H1 (cell line): Measurements from ENCODE around the gene UNC93A. TPM values are rescaled to one million over a fixed set of nuclear protein-coding genes. Genes with fewer than 3 reads are reported as not detected.

Experiments used
- CTCF ChIA-PET: fragments of 300-600 bp; sonication (Branson Sonifier 250); formaldehyde crosslinking; loops from one replicate; lab custom pipeline; 2021; ENCODE audit not compliant: partially characterized antibody; lab: Charles Lee
- POLR2A ChIA-PET: fragments of 300-600 bp; sonication (Branson Sonifier 250); formaldehyde crosslinking; loops from one replicate; lab custom pipeline; 2021; ENCODE audit warnings: inconsistent platforms; ENCODE audit not compliant: partially characterized antibody; lab: Charles Lee
- DNase-seq, 2 experiments: peaks; one replicate each; pipeline versions ENCODE4 v3.0.0 to v3.0.0-alpha.2; 2010 to 2022; ENCODE audit warnings: low spot score in 2 of 2, low read depth in 1 of 2, mixed read lengths in 1 of 2
- FAIRE-seq: peaks from 2 replicates; lab custom pipeline; 2011; peaks lifted over from hg19 to GRCh38; lab: Jason Lieb, UNC
- H2AFZ ChIP-seq: 2 replicates; pipeline ENCODE4 v1.8.1; 2012; ENCODE audit warnings: low read length, inconsistent platforms
- H2AK5ac ChIP-seq: 2 replicates; pipeline ENCODE4 v1.6.1; 2013; ENCODE audit warnings: low read depth, low read length
- H2BK120ac ChIP-seq: replicated peaks from 2 replicates; pipeline ENCODE3; 2013; ENCODE audit warnings: low read depth, low read length, inconsistent platforms
- H2BK12ac ChIP-seq: 2 replicates; pipeline ENCODE4 v1.6.1; 2013; ENCODE audit warnings: low read depth, low read length
- H2BK15ac ChIP-seq: 2 replicates; pipeline ENCODE4 v1.6.1; 2013; ENCODE audit warnings: low read length
- H2BK20ac ChIP-seq: 2 replicates; pipeline ENCODE4 v1.6.1; 2013; ENCODE audit warnings: low read length
- H2BK5ac ChIP-seq: 2 replicates; pipeline ENCODE4 v1.6.1; 2013; ENCODE audit warnings: low read depth, low read length
- H3K14ac ChIP-seq: 2 replicates; pipeline ENCODE4 v1.6.1; 2013; ENCODE audit warnings: inconsistent platforms; ENCODE audit not compliant: insufficient read length
- H3K18ac ChIP-seq: 2 replicates; pipeline ENCODE4 v1.6.1; 2013; ENCODE audit warnings: low read length; ENCODE audit errors: extremely low read depth
- H3K23ac ChIP-seq: 2 replicates; pipeline ENCODE4 v1.6.1; 2013; ENCODE audit warnings: inconsistent platforms; ENCODE audit not compliant: insufficient read length
- H3K23me2 ChIP-seq: 2 replicates; pipeline ENCODE4 v1.6.1; 2013; ENCODE audit warnings: low read depth, low read length
- H3K27ac ChIP-seq: 2 replicates; pipeline ENCODE4 v1.6.1; 2011; ENCODE audit warnings: low read depth, low read length, inconsistent platforms
- H3K27me3 ChIP-seq, 4 experiments: replicated peaks in 1 of 4; 1 replicate in 1 of 4; 2 replicates in 3 of 4; pipeline versions ENCODE4 v1.6.1 to v1.8.1; 2011 to 2013; ENCODE audit warnings: low read length in 3 of 4, mild to moderate bottlenecking in 3 of 4, inconsistent platforms in 2 of 4, mixed read lengths in 2 of 4, moderate library complexity in 1 of 4; ENCODE audit not compliant: control insufficient read depth in 3 of 4, insufficient read depth in 3 of 4; ENCODE audit errors: extremely low read depth in 1 of 4
- H3K36me3 ChIP-seq, 4 experiments: 2 replicates each; pipeline versions ENCODE4 v1.6.1 to v1.8.1; 2011 to 2013; ENCODE audit warnings: mild to moderate bottlenecking in 4 of 4, low read length in 3 of 4, moderate library complexity in 2 of 4, control low read depth in 1 of 4, inconsistent platforms in 1 of 4; ENCODE audit not compliant: insufficient read depth in 4 of 4, control insufficient read depth in 2 of 4
- H3K4ac ChIP-seq: replicated peaks from 2 replicates; pipeline ENCODE3; 2013; ENCODE audit warnings: low read length, low read depth, mixed read lengths, inconsistent platforms; ENCODE audit not compliant: insufficient read length
- H3K4me1 ChIP-seq, 4 experiments: replicated peaks in 1 of 4; 1 replicate in 1 of 4; 2 replicates in 3 of 4; pipeline versions ENCODE4 v1.6.1 to v1.8.1; 2011 to 2013; ENCODE audit warnings: low read length in 3 of 4, inconsistent platforms in 2 of 4, mixed read lengths in 1 of 4; ENCODE audit not compliant: insufficient read depth in 4 of 4, control insufficient read depth in 3 of 4
- H3K4me2 ChIP-seq, 2 experiments: 2 replicates each; pipeline versions ENCODE4 v1.6.1 to v1.8.1; 2011 to 2013; ENCODE audit warnings: low read depth in 2 of 2, low read length in 2 of 2, control low read depth in 1 of 2, inconsistent platforms in 1 of 2, mild to moderate bottlenecking in 1 of 2; ENCODE audit not compliant: insufficient read depth in 1 of 2
- H3K4me3 ChIP-seq, 4 experiments: fragments of 200-600, 300-600 bp in 1 of 4; sonication (generic), shearing (Covaris generic), sonication (Bioruptor Twin) in 1 of 4; 2 replicates each; pipeline versions ENCODE4 v1.5.1 to v1.8.1; 2011 to 2016; ENCODE audit warnings: low read length in 4 of 4, low read depth in 3 of 4, control low read depth in 2 of 4, inconsistent platforms in 2 of 4, mild to moderate bottlenecking in 2 of 4, mixed read lengths in 1 of 4, moderate library complexity in 1 of 4; ENCODE audit not compliant: insufficient read depth in 2 of 4; ENCODE audit errors: extremely low read depth in 1 of 4
- H3K56ac ChIP-seq: replicated peaks from 2 replicates; pipeline ENCODE3; 2013; ENCODE audit warnings: low read depth, mild to moderate bottlenecking, mixed read lengths, low read length, inconsistent platforms; ENCODE audit not compliant: insufficient read length
- H3K79me1 ChIP-seq: 2 replicates; pipeline ENCODE4 v1.6.1; 2013; ENCODE audit warnings: low read depth, low read length, control low read depth
- H3K79me2 ChIP-seq, 2 experiments: 2 replicates each; pipeline versions ENCODE4 v1.6.1 to v1.8.1; 2012 to 2013; ENCODE audit warnings: low read length in 2 of 2, mild to moderate bottlenecking in 2 of 2, inconsistent platforms in 1 of 2; ENCODE audit not compliant: insufficient read depth in 2 of 2, control insufficient read depth in 1 of 2
- H3K9ac ChIP-seq, 4 experiments: replicated peaks in 1 of 4; 1 replicate in 1 of 4; 2 replicates in 3 of 4; pipeline versions ENCODE4 v1.6.1 to v1.8.1; 2011 to 2013; ENCODE audit warnings: low read depth in 3 of 4, low read length in 3 of 4, control low read depth in 2 of 4, mild to moderate bottlenecking in 2 of 4, moderate library complexity in 2 of 4, inconsistent platforms in 1 of 4; ENCODE audit errors: extremely low read depth in 1 of 4
- H3K9me3 ChIP-seq, 2 experiments: 2 replicates each; pipeline versions ENCODE4 v1.6.1 to v1.8.1; 2012 to 2013; ENCODE audit warnings: mild to moderate bottlenecking in 2 of 2, moderate library complexity in 2 of 2, control low read depth in 1 of 2, inconsistent platforms in 1 of 2, low read depth in 1 of 2, low read length in 1 of 2, mixed read lengths in 1 of 2; ENCODE audit not compliant: insufficient read depth in 2 of 2
- H4K20me1 ChIP-seq, 2 experiments: replicated peaks in 1 of 2; 2 replicates each; pipeline versions ENCODE3 to v1.8.1; 2011 to 2013; ENCODE audit warnings: inconsistent platforms in 2 of 2, low read length in 2 of 2, mild to moderate bottlenecking in 1 of 2; ENCODE audit not compliant: insufficient read depth in 2 of 2, control insufficient read depth in 1 of 2
- H4K5ac ChIP-seq: 2 replicates; pipeline ENCODE4 v1.6.1; 2013; ENCODE audit warnings: low read length, low read depth, mixed read lengths, inconsistent platforms; ENCODE audit not compliant: insufficient read length
- H4K8ac ChIP-seq: 2 replicates; pipeline ENCODE4 v1.8.0; 2013; ENCODE audit warnings: mild to moderate bottlenecking, moderate library complexity, low read length, inconsistent platforms; ENCODE audit not compliant: insufficient read depth; ENCODE audit errors: extremely low read depth
- H4K91ac ChIP-seq: replicated peaks from 2 replicates; pipeline ENCODE3; 2013; ENCODE audit warnings: low read length, mixed read lengths, inconsistent platforms; ENCODE audit not compliant: insufficient read length
- CBX5 ChIP-seq: fragments of 300-800, 300-1000 bp; sonication (generic); IDR thresholded peaks from 2 replicates; pipeline ENCODE4 v1.7.1; 2016; ENCODE audit warnings: antibody characterized with exemption, low read length, low read depth
- CHD2 ChIP-seq: IDR thresholded peaks from 2 replicates; pipeline ENCODE4 v1.6.1; 2012; ENCODE audit warnings: low read length, improper control_type of control experiment
- HDAC6 ChIP-seq: IDR thresholded peaks from one replicate; pipeline ENCODE4 v1.7.1; 2012; ENCODE audit warnings: low read depth, mild to moderate bottlenecking, inconsistent platforms, low read length, moderate library complexity
- PHF8 ChIP-seq: fragments of 200-600 bp; sonication (generic); conservative IDR thresholded peaks from 2 replicates; pipeline ENCODE4 v1.7.1; 2012; ENCODE audit warnings: low read depth, mild to moderate bottlenecking, inconsistent platforms, low read length, moderate library complexity
- TAF7 ChIP-seq: optimal IDR thresholded peaks from 2 replicates; pipeline ENCODE3; 2011; ENCODE audit warnings: low read depth, mild to moderate bottlenecking, inconsistent platforms, low read length, moderate library complexity, borderline replicate concordance
- WGBS, 2 experiments: shearing (Covaris generic) in 1 of 2; methylation state at CpG; one replicate each; pipeline versions ENCODE4 v1.1.6 to v1.1.7; 2013 to 2015; ENCODE audit warnings: low lambda C conversion rate in 2 of 2, mixed read lengths in 2 of 2, inconsistent platforms in 1 of 2, low coverage in 1 of 2, missing lambda C conversion rate in 1 of 2; ENCODE audit not compliant: insufficient replicate concordance in 2 of 2, insufficient coverage in 1 of 2, insufficient read length in 1 of 2; ENCODE audit errors: extremely low coverage in 1 of 2, missing lambda C conversion rate in 1 of 2; 5-methylcytosine and 5-hydroxymethylcytosine counted together
- polyA plus RNA-seq, 7 experiments: library from polyadenylated mRNA; depleted of rRNA in 3 of 7; stranded (reverse) in 5 of 7; unstranded in 2 of 7; fragments of >200 nt in 5 of 7; fragments of 200-250 nt in 2 of 7; gene quantifications; 1 replicate in 5 of 7; 2 replicates in 1 of 7; 4 replicates in 1 of 7; pipeline versions ENCODE4 v1.2.1 to v1.2.3, GENCODE V29; 2011 to 2013; ENCODE audit warnings: missing spikeins in 2 of 7, mixed read lengths in 2 of 7
- total RNA-seq: library from RNA; stranded (reverse); fragmentation: NEBNext Ultra II Directional; extraction: Animal tissue kit (Norgen Biotek cat#: 25700); gene quantifications from 2 replicates; pipeline ENCODE4 v1.2.1, GENCODE V29; 2021

UNC93A gene
- total and polyA plus RNA-seq, 2 of the 8 experiments (the other 6 are each of a cell fraction or from before 2014, with no cell fraction given), result 0.39 TPM; not detected in 1

DNA sequence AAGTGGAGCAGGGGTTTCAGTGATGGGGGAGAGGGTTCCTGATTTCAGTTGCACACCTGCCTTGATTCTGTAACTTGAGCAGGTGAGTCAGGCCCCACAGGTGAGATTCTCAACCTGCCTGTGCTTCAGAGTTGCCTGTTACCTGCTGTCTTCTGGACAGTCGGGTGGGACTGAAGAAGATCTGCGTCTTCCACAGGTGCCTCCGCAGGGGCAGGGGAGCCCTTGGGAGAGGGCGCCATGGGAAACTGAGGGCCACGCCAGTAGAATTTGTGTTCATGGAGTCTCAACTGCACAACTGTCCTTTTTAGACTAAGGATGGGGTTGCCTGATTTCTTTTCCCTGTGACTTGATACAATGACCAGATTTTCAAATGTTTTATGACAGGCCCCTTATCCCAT lies 5.2 kb downstream of the UNC93A start:
- H4K91ac ChIP-seq, result no peak overlapping the region
- no peaks in the 10 kb centered on the region for H3K79me1 ChIP-seq
- H2BK120ac ChIP-seq, result no peak overlapping the region
- H3K23ac ChIP-seq, result no peak overlapping the region
- no peak overlapping the region for H2AFZ ChIP-seq
- peaks cover 2 to 10% (median 7%) of the 10 kb centered on the region in 4 experiments; a peak in 4 of 7 replicates for H3K4me1 ChIP-seq
- no peak overlapping the region for H2AK5ac ChIP-seq
- no peak overlapping the region for H4K5ac ChIP-seq
- no peak overlapping the region for H3K4ac ChIP-seq
- H2BK20ac ChIP-seq, result no peak overlapping the region
- no peak overlapping the region for H3K56ac ChIP-seq
- no peaks in the 10 kb centered on the region for H3K27me3 ChIP-seq
- H2BK5ac ChIP-seq, result no peak overlapping the region
- DNase-seq (no peak), FAIRE-seq (no peak)
- H3K4me3 ChIP-seq, result no peak overlapping the region
- no peak overlapping the region for H2BK12ac ChIP-seq
- H4K8ac ChIP-seq, result no peak overlapping the region
- no peak overlapping the region for H3K9ac ChIP-seq
- H3K36me3 ChIP-seq, result no peaks in the 10 kb centered on the region
- ChIA-PET POLR2A (no interaction called here), CTCF (interaction anchor here (1.0 kb wide), 1 partner anchor 55 kb away, joined by 3 read pairs; no protein-coding TSS in a partner anchor)
- no peaks in the 10 kb centered on the region; the same call in 1 of the 2 replicates for H3K23me2 ChIP-seq
- H4K20me1 ChIP-seq, result no peaks in the 10 kb centered on the region
- no peak overlapping the region for H3K18ac ChIP-seq
- H3K4me2 ChIP-seq, result no peak overlapping the region
- H3K14ac ChIP-seq, result no peak overlapping the region
- no peaks in the 10 kb centered on the region for H3K9me3 ChIP-seq
- no peak overlapping the region for H2BK15ac ChIP-seq
- H3K79me2 ChIP-seq, result no peaks in the 10 kb centered on the region
- no peak overlapping the region for H3K27ac ChIP-seq
- WGBS, 2 experiments, result 90% methylated on average over 5 of the region's 5 CpGs; no CpG with 5 or more reads in 1 of the 2 experiments
- TF ChIP-seq CBX5 (no peak), CHD2 (no peak), TAF7 (no peak), PHF8 (no peak), HDAC6 (no peak)
